GM12891 (cell line): ENCODE data around the gene GIGYF1.

Source experiments
- POLR2A ChIP-seq: IDR thresholded peaks from 2 replicates; pipeline ENCODE4 v1.6.1; 2011; ENCODE audit warnings: low read depth, low read length, control low read depth
- TAF1 ChIP-seq: IDR thresholded peaks from 2 replicates; pipeline ENCODE4 v1.6.1; 2011; ENCODE audit warnings: low read depth, low read length, control low read depth

- TF ChIP-seq POLR2A (no peak), TAF1 (no peak)
Observed at GRCh38 chr7:100714725-100715124, 20.7 kb upstream of the GIGYF1 start.
